AG04450 (cell line): ENCODE measurements around the gene CUTC. TPM values are rescaled to one million over a fixed set of nuclear protein-coding genes. Genes with fewer than 3 reads are reported as not detected.

Experiments
- CTCF ChIA-PET: fragments of 300-600, 350-600 bp; formaldehyde crosslinking; extraction: SDS; loops from one replicate; lab custom pipeline; 2022; ENCODE audit warnings: antibody characterized with exemption, inconsistent platforms; lab: Charles Lee
- POLR2A ChIA-PET: fragments of 350-600 bp; formaldehyde crosslinking; extraction: SDS; loops from one replicate; lab custom pipeline; 2021; ENCODE audit warnings: antibody characterized with exemption, inconsistent platforms; lab: Yijun Ruan, JAX
- DNase-seq: peaks from one replicate; pipeline ENCODE4 v3.0.0-alpha.2; 2011; ENCODE audit warnings: low read depth, low spot score
- H3K27ac ChIP-seq: one replicate; pipeline ENCODE4 v1.5.1; 2012; ENCODE audit warnings: low read depth, low read length, control low read depth
- H3K27me3 ChIP-seq: one replicate; pipeline ENCODE4 v1.6.0; 2012; ENCODE audit warnings: low read length; ENCODE audit not compliant: control insufficient read depth, insufficient read depth
- H3K4me3 ChIP-seq: 2 replicates; pipeline ENCODE4 v1.5.1; 2011; ENCODE audit warnings: mild to moderate bottlenecking, low read depth, low read length, control low read depth
- H3K9me3 ChIP-seq: 2 replicates; pipeline ENCODE4 v1.5.1; 2012; ENCODE audit warnings: low read length; ENCODE audit not compliant: control insufficient read depth, insufficient read depth
- CTCF ChIP-seq: IDR thresholded peaks from 2 replicates; pipeline ENCODE4 v1.5.1; 2011; ENCODE audit warnings: low read depth, low read length, control low read depth, inconsistent platforms
- polyA plus RNA-seq: library from polyadenylated mRNA; depleted of rRNA; stranded (reverse); fragments of >200 nt; gene quantifications from 2 replicates; pipeline ENCODE4 v1.2.3, GENCODE V29; 2011

CUTC gene
- polyA plus RNA-seq, 1 experiment, result 18.0 TPM

DNA sequence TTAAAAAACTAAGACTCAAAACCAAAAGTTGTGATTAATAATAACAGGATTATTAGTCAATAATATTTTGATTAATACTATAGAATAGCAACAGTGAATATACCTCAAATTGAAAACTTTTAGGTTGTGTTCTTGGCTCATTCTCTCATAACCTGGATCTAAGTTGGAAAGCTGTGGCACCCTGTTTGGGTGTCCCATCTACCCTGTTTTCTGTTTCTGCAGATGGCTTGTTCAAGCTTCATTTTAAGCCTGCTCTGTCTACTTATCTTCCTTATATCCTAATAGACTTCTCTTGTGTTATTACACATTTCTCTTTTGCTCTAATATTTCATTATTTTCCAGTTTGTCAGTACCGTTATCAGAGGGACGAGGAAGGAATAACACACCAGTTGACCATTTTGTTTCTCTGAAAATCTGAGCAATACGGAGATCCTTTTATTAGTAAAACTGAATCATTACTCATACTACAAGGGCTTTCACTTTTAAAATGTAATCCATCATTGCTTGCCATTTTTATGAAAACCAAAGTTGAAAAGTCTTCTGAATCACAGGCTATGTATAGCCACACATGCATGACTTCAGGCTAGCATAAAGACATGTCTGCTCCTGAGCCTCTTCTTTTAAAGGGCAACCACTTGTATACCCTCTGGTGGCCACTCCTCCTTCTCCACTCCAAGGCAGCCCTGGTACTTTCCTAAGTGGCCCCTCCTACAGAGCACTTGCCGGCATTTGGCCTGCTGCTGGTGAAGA lies 22.4 kb upstream of the CUTC start:
- Histone ChIP-seq H3K4me3 (no peak overlapping the region), H3K9me3 (no peaks in the 10 kb centered on the region), H3K27ac (no peak overlapping the region), H3K27me3 (no peaks in the 10 kb centered on the region)
- ChIA-PET CTCF (interaction anchor here (1.1 to 5.6 kb wide), 7 partner anchors 11 to 274 kb away, joined by 3 to 46 read pairs (median 7); partner anchors contain the start of gene SLC25A28), POLR2A (interaction anchor here (1.1 kb wide), 1 partner anchor 22 kb away, joined by 3 read pairs; the partner anchor contains the start of genes COX15 and CUTC)
- DNase-seq, result no peak
- peak; percentile 22; the same call in 1 of the 2 replicates for TF ChIP-seq CTCF

DNA sequence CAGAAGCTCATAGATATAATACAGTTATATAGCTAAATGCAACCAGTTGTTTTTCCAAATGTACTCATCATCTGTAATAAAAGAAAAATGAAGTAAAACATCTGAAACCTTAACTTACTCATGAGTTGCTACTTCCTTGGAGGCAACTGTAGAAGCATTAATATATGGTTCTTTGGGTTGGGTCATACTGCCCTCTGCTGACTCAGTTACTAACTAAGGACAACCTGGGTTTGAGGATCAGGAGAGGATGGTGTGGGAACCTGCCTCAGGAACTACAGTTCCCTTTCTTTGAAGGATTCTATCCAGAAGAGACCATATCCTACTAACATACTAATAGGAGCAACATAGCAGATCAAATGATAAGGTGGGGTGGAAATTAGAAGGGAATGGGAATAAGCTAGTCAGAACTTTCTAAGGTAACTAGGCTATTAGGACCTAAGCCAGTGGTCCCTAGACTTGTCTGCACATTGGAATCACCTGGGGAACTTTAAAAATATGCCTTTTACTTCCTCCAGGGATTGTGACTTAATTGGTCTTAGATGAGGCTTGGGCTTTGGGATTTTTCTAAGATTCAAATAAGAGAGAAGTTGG lies 20.8 kb upstream of the CUTC start:
- no peaks in the 10 kb centered on the region for H3K27me3 ChIP-seq
- TF ChIP-seq CTCF, result peak; percentile 69
- CTCF ChIA-PET, result interaction anchor here (0.5 to 5.6 kb wide), 30 partner anchors 9 to 1918 kb away, joined by 3 to 47 read pairs (median 4); partner anchors contain the start of genes COX15, ENTPD7, GOT1 and SLC25A28
- H3K9me3 ChIP-seq, result no peaks in the 10 kb centered on the region
- no peak overlapping the region for H3K4me3 ChIP-seq
- H3K27ac ChIP-seq, result no peak overlapping the region
- POLR2A ChIA-PET, result interaction anchor here (1.1 kb wide), 1 partner anchor 21 kb away, joined by 3 read pairs; the partner anchor contains the start of genes COX15 and CUTC
- DNase-seq, result peak; percentile 55

DNA sequence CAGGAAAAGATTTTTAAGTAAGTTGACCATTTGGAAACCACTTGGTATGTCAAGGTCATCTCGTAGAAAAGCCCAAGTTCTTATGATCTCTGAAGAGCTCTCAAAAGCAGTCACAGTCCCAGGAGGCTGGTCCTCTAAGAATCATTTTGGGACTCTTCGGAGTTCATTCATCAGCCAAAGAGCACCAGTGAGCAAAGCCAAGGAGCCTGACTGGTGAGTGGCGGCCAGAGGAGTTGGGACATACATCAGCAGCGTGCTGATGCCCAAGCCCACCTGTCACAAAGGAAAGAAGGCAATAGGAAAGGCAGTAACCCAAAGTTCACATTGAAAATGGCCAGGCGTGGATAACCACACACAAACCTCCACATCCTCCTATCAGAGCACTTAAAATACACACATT lies 17.6 kb upstream of the CUTC start:
- no peak for DNase-seq
- POLR2A ChIA-PET, result interaction anchor here (0.6 kb wide), 1 partner anchor 55 kb away, joined by 3 read pairs; the partner anchor contains the start of gene ENTPD7
- H3K27ac ChIP-seq, result no peak overlapping the region
- no peaks in the 10 kb centered on the region for H3K27me3 ChIP-seq
- H3K9me3 ChIP-seq, result no peaks in the 10 kb centered on the region
- no peak overlapping the region for H3K4me3 ChIP-seq
- CTCF ChIA-PET, result interaction anchor here (0.6 to 5.6 kb wide), 4 partner anchors 83 to 386 kb away, joined by 4 to 41 read pairs (median 4); no protein-coding TSS in a partner anchor
- TF ChIP-seq CTCF, result no peak

DNA sequence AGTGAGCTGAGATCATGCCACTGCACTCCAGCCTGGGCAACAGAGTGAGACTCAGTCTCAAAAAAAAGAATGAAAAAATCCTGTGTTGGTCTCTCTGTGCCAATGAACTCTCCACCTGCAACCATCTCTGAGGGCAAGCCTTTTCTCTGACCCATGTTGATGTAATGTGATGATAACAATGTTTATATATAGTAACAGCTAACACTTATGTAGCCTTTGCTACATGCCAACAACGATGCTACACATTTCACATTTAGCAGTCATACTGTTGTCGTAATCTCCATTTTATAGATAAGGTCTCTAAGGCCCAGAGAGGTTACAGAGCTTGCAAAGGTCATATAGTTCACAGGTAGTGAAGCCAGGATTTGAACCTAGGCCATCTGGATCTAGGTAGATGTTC lies 11.6 kb upstream of the CUTC start:
- CTCF ChIA-PET, result interaction anchor here (0.7 to 1.2 kb wide), 2 partner anchors 9 to 10 kb away, joined by 3 to 4 read pairs; no protein-coding TSS in a partner anchor
- POLR2A ChIA-PET, result interaction anchor here (0.5 kb wide), 1 partner anchor 244 kb away, joined by 4 read pairs; no protein-coding TSS in a partner anchor
- no peak overlapping the region for H3K27ac ChIP-seq

More for the DNA sequence above, 11.6 kb upstream of the CUTC start:
- Histone ChIP-seq H3K9me3 (no peaks in the 10 kb centered on the region), H3K4me3 (no peak overlapping the region), H3K27me3 (no peaks in the 10 kb centered on the region)
- TF ChIP-seq CTCF, result no peak
- no peak for DNase-seq
